ELF-1 (cell line): ENCODE measurements around the gene C13orf46.

ENCODE experiments used
- DNase-seq: peaks from one replicate; pipeline ENCODE4 v3.0.0-alpha.2; 2016; ENCODE audit warnings: low read depth, low spot score

The C13orf46 gene

GRCh38 chr13:113972451-113973217 lies 1.2 kb downstream of the C13orf46 start:
- no peak for DNase-seq

GRCh38 chr13:113971471-113972231 lies 2.2 kb downstream of the C13orf46 start:
- DNase-seq, result no peak

GRCh38 chr13:113970810-113971470 lies 2.9 kb downstream of the C13orf46 start:
- no peak for DNase-seq

GRCh38 chr13:113969973-113970611 lies 3.8 kb downstream of the C13orf46 start:
- no peak for DNase-seq

GRCh38 chr13:113969311-113969972 lies 4.4 kb downstream of the C13orf46 start:
- no peak for DNase-seq

- no peak for DNase-seq
Measured at GRCh38 chr13:113968463-113969310, 5.2 kb downstream of the C13orf46 start.

GRCh38 chr13:113967729-113968462 lies 6.0 kb downstream of the C13orf46 start:
- DNase-seq, result no peak

GRCh38 chr13:113967206-113967720 lies 6.6 kb downstream of the C13orf46 start:
- no peak for DNase-seq

- no peak for DNase-seq
Measured at GRCh38 chr13:113965968-113966884, 7.7 kb downstream of the C13orf46 start.

- no peak for DNase-seq
Measured at GRCh38 chr13:113965383-113965874, 8.4 kb downstream of the C13orf46 start.

GRCh38 chr13:113964251-113964995 lies 9.5 kb downstream of the C13orf46 start:
- DNase-seq, result no peak

GRCh38 chr13:113963376-113963775 lies 10.5 kb downstream of the C13orf46 start:
- no peak for DNase-seq

- no peak for DNase-seq
Measured at GRCh38 chr13:113962975-113963374, 10.9 kb downstream of the C13orf46 start.

- no peak for DNase-seq
Measured at GRCh38 chr13:113962386-113962785, 11.5 kb downstream of the C13orf46 start.

- no peak for DNase-seq
Measured at GRCh38 chr13:113960276-113960948, 13.5 kb downstream of the C13orf46 start.

GRCh38 chr13:113959198-113959597 lies 14.7 kb downstream of the C13orf46 start:
- no peak for DNase-seq

- DNase-seq, result no peak
Measured at GRCh38 chr13:113958373-113958772, 15.5 kb downstream of the C13orf46 start.
